Esophagus muscularis mucosa (tissue), 4 donors: Measurements from ENCODE around the gene PKHD1. TPM values are rescaled to one million over a fixed set of nuclear protein-coding genes. Genes with fewer than 3 reads are reported as not detected.

ENCODE experiments used
- DNase-seq: peaks from one replicate; pipeline ENCODE4 v3.0.0-alpha.2; 2017; ENCODE audit errors: extremely low spot score
- H3K27ac ChIP-seq, 4 donors: fragments of 200-600 bp; sonication (generic); replicated peaks in 1 of 4; 1 replicate in 3 of 4; 2 replicates in 1 of 4; pipeline ENCODE4 v1.5.1; 2016 to 2019; ENCODE audit warnings: mild to moderate bottlenecking in 1 of 4
- H3K27me3 ChIP-seq, 4 donors: fragments of 200-600 bp; sonication (generic); one replicate each; pipeline versions ENCODE4 v1.5.1 to v1.6.0; 2016 to 2019
- H3K36me3 ChIP-seq, 4 donors: fragments of 200-600 bp; sonication (generic); one replicate each; pipeline ENCODE4 v1.5.1; 2016 to 2019
- H3K4me1 ChIP-seq, 4 donors: fragments of 200-600 bp; sonication (generic); one replicate each; pipeline ENCODE4 v1.5.1; 2016 to 2019
- H3K4me3 ChIP-seq, 4 donors: fragments of 200-600 bp; sonication (generic); 1 replicate in 2 of 4; 2 replicates in 2 of 4; pipeline ENCODE4 v1.5.1; 2016 to 2019; ENCODE audit warnings: mild to moderate bottlenecking in 4 of 4, moderate library complexity in 1 of 4
- H3K9me3 ChIP-seq, 4 donors: fragments of 200-600 bp; sonication (generic); 1 replicate in 3 of 4; 2 replicates in 1 of 4; pipeline ENCODE4 v1.5.1; 2016 to 2019
- CTCF ChIP-seq, 3 experiments: fragments of 200-600 bp in 2 of 3; fragments of 450-650 bp in 1 of 3; sonication (generic) in 2 of 3; IDR thresholded peaks; one replicate each; pipeline ENCODE4 v1.5.1; 2017 to 2019; ENCODE audit warnings: antibody characterized with exemption in 3 of 3, mild to moderate bottlenecking in 2 of 3, moderate library complexity in 1 of 3
- EP300 ChIP-seq: sonication (generic); formaldehyde crosslinking; IDR thresholded peaks from one replicate; pipeline ENCODE4 v1.6.1; 2017; ENCODE audit warnings: antibody characterized with exemption
- POLR2A ChIP-seq: fragments of 450-650 bp; IDR thresholded peaks from one replicate; pipeline ENCODE4 v1.6.1; 2017; ENCODE audit warnings: antibody characterized with exemption, moderate library complexity, mild to moderate bottlenecking, low read depth
- POLR2AphosphoS5 ChIP-seq, 2 donors: sonication (generic); formaldehyde crosslinking; IDR thresholded peaks; one replicate each; pipeline ENCODE4 v1.6.1; 2017; ENCODE audit warnings: antibody characterized with exemption in 2 of 2
- WGBS: methylation state at CpG from one replicate; pipeline ENCODE4 v1.1.5; 2018; 5-methylcytosine and 5-hydroxymethylcytosine counted together
- intact Hi-C: fragments of 100-400 bp; cut with DNase I; formaldehyde crosslinking; loops from one replicate; pipeline ENCODE4 v1.15.1; 2023
- total RNA-seq, 4 donors: library from RNA; depleted of rRNA; stranded (reverse); fragments of >200 nt; gene quantifications; one replicate each; pipeline versions ENCODE4 v1.1.0 to v1.2.1, GENCODE V29; 2016

PKHD1 gene
- total RNA-seq, 4 donors from 2014 or later = under 0.01 TPM; not detected in 3

- H3K27me3 ChIP-seq = no peaks in the 10 kb centered on the region
- H3K4me1 ChIP-seq = peaks cover 0 to 13% (median 8%) of the 10 kb centered on the region in 4 donors
- H3K36me3 ChIP-seq = no peaks in the 10 kb centered on the region
- H3K9me3 ChIP-seq = no peaks in the 10 kb centered on the region
- DNase-seq = no peak
- intact Hi-C loops = no loop called here
- peak; percentile 48 to 71 (median 65) for TF ChIP-seq CTCF (IDR thresholded peaks at IDR 0.05)
- TF ChIP-seq POLR2AphosphoS5 (IDR thresholded peaks at IDR 0.05) = no peak
- H3K27ac ChIP-seq = no peak overlapping the region
- no peak overlapping the region for H3K4me3 ChIP-seq
- WGBS = 50% methylated on average over 3 of the region's 3 CpGs
Observed at GRCh38 chr6:52049252-52050050, 38.0 kb downstream of the PKHD1 start.

- TF ChIP-seq EP300 (no peak), POLR2AphosphoS5 (IDR thresholded peaks at IDR 0.05) (no peak), POLR2A (no peak), CTCF (IDR thresholded peaks at IDR 0.05) (no peak)
- no peak overlapping the region for H3K4me3 ChIP-seq
- intact Hi-C loops = no loop called here
- WGBS = 22% methylated on average over 1 of the region's 1 CpG
- H3K36me3 ChIP-seq = no peaks in the 10 kb centered on the region
- no peaks in the 10 kb centered on the region for H3K27me3 ChIP-seq
- H3K9me3 ChIP-seq = no peaks in the 10 kb centered on the region
- DNase-seq = no peak
- no peak overlapping the region for H3K27ac ChIP-seq
- H3K4me1 ChIP-seq = peaks cover 0 to 13% (median 8%) of the 10 kb centered on the region in 4 donors
Observed at GRCh38 chr6:52046456-52046855, 41.0 kb downstream of the PKHD1 start.

GRCh38 chr6:52045481-52045880 is 41.9 kb downstream of the PKHD1 start:
- H3K9me3 ChIP-seq = no peaks in the 10 kb centered on the region
- no peaks in the 10 kb centered on the region for H3K36me3 ChIP-seq
- peaks cover 0 to 13% (median 8%) of the 10 kb centered on the region in 4 donors for H3K4me1 ChIP-seq
- H3K27me3 ChIP-seq = no peaks in the 10 kb centered on the region
- 89% methylated on average over 1 of the region's 1 CpG for WGBS
- DNase-seq = no peak
- H3K27ac ChIP-seq = no peak overlapping the region
- intact Hi-C loops = no loop called here
- no peak overlapping the region for H3K4me3 ChIP-seq
- TF ChIP-seq CTCF (IDR thresholded peaks at IDR 0.05) = no peak

GRCh38 chr6:52045033-52045432 is 42.4 kb downstream of the PKHD1 start:
- H3K4me1 ChIP-seq = peaks cover 0 to 13% (median 8%) of the 10 kb centered on the region in 4 donors
- WGBS = 72% methylated on average over 5 of the region's 5 CpGs

More at GRCh38 chr6:52045033-52045432, 42.4 kb downstream of the PKHD1 start:
- Histone ChIP-seq H3K27me3 (no peaks in the 10 kb centered on the region), H3K9me3 (no peaks in the 10 kb centered on the region), H3K36me3 (no peaks in the 10 kb centered on the region), H3K27ac (no peak overlapping the region), H3K4me3 (no peak overlapping the region)
- TF ChIP-seq EP300 = no peak
- TF ChIP-seq CTCF (IDR thresholded peaks at IDR 0.05) = no peak
- no peak for TF ChIP-seq POLR2A
- TF ChIP-seq POLR2AphosphoS5 (IDR thresholded peaks at IDR 0.05) = no peak
- intact Hi-C loops = no loop called here
- DNase-seq = no peak
